GM10248 (cell line): ENCODE data around the gene HEATR3.

ENCODE experiments used
- CTCF ChIA-PET: fragments of 300-600 bp; sonication (Branson Sonifier 250); formaldehyde crosslinking; extraction: SDS; loops from one replicate; lab custom pipeline; 2021; ENCODE audit warnings: antibody characterized with exemption; lab: Yijun Ruan, JAX
- POLR2A ChIA-PET: fragments of 350-650 bp; sonication (Branson Sonifier 250); formaldehyde crosslinking; extraction: SDS; loops from one replicate; lab custom pipeline; 2020; ENCODE audit warnings: antibody characterized with exemption; lab: Yijun Ruan, JAX
- DNase-seq: peaks from one replicate; pipeline ENCODE4 v3.0.0; 2012; ENCODE audit errors: extremely low spot score
- CTCF ChIP-seq: IDR thresholded peaks from 2 replicates; pipeline ENCODE4 v1.5.1; 2012; ENCODE audit warnings: mild to moderate bottlenecking, low read depth; ENCODE audit errors: extremely low read depth, missing control alignments, control extremely low read depth

HEATR3 gene

GRCh38 chr16:50046853-50047252 is 18.9 kb upstream of the HEATR3 start:
- TF ChIP-seq CTCF, result no peak
- CTCF ChIA-PET, result interaction anchor here (0.9 to 1.6 kb wide), 4 partner anchors 10 to 165 kb away, joined by 4 to 5 read pairs (median 4); partner anchors contain the start of gene CNEP1R1
- no peak for DNase-seq
- POLR2A ChIA-PET, result interaction anchor here (0.6 kb wide), 1 partner anchor 368 kb away, joined by 8 read pairs; no protein-coding TSS in a partner anchor

- ChIA-PET POLR2A (no interaction called here), CTCF (no interaction called here)
- no peak for DNase-seq
- no peak for TF ChIP-seq CTCF
These were observed 17.9 kb upstream of the HEATR3 start for GRCh38 chr16:50047864-50048263.

- ChIA-PET POLR2A (no interaction called here), CTCF (interaction anchor here (0.7 to 0.8 kb wide), 2 partner anchors 26 to 160 kb away, joined by 3 to 4 read pairs; partner anchors contain the start of gene CNEP1R1)
- DNase-seq, result no peak
- TF ChIP-seq CTCF, result no peak
These were observed 15.0 kb upstream of the HEATR3 start for GRCh38 chr16:50050802-50051201.

- no peak for TF ChIP-seq CTCF
- no peak for DNase-seq
- POLR2A ChIA-PET, result no interaction called here
- CTCF ChIA-PET, result interaction anchor here (1.1 to 1.6 kb wide), 3 partner anchors 9 to 31 kb away, joined by 4 to 5 read pairs (median 4); partner anchors contain the start of genes CNEP1R1 and HEATR3
These were observed 9.5 kb upstream of the HEATR3 start for GRCh38 chr16:50056226-50056625.

- CTCF ChIA-PET, result interaction anchor here (0.6 to 1.2 kb wide), 2 partner anchors 33 to 748 kb away, joined by 3 read pairs; partner anchors contain the start of gene CNEP1R1
- POLR2A ChIA-PET, result no interaction called here
These were observed 7.5 kb upstream of the HEATR3 start for GRCh38 chr16:50058091-50058771.

GRCh38 chr16:50059111-50059510 is 6.7 kb upstream of the HEATR3 start:
- POLR2A ChIA-PET, result no interaction called here
- DNase-seq, result no peak
- CTCF ChIA-PET, result interaction anchor here (1.2 kb wide), 2 partner anchors 34 to 747 kb away, joined by 3 to 4 read pairs; partner anchors contain the start of gene CNEP1R1
- TF ChIP-seq CTCF, result no peak

More at GRCh38 chr16:50058091-50058771, 7.5 kb upstream of the HEATR3 start:
- no peak for DNase-seq
- no peak for TF ChIP-seq CTCF
